Ovary (tissue), 9 donors: ENCODE results near the gene UBE2G1. TPM values are rescaled to one million over a fixed set of nuclear protein-coding genes. Genes with fewer than 3 reads are reported as not detected.

Source experiments
- DNase-seq, 5 donors: peaks; one replicate each; pipeline ENCODE4 v3.0.0-alpha.2; 2019 to 2020
- H3K27ac ChIP-seq, 2 donors: fragments of 200-600 bp; one replicate each; pipeline versions ENCODE4 v1.5.1 to v1.8.0; 2019 to 2022
- H3K27me3 ChIP-seq: fragments of 200-600 bp; one replicate; pipeline ENCODE4 v1.8.0; 2022
- H3K36me3 ChIP-seq: fragments of 200-600 bp; sonication (generic); one replicate; pipeline ENCODE4 v1.5.1; 2019
- H3K4me1 ChIP-seq: one replicate; pipeline ENCODE4 v1.8.1; 2013; ENCODE audit warnings: mild to moderate bottlenecking, moderate library complexity; ENCODE audit not compliant: insufficient read depth
- H3K4me3 ChIP-seq: fragments of 200-600 bp; sonication (generic); one replicate; pipeline ENCODE4 v1.5.1; 2017
- H3K9me3 ChIP-seq, 2 donors: fragments of 200-600 bp in 1 of 2; sonication (generic) in 1 of 2; one replicate each; pipeline versions ENCODE4 v1.5.1 to v1.8.1; 2013 to 2019; ENCODE audit warnings: mild to moderate bottlenecking in 1 of 2, moderate library complexity in 1 of 2
- EP300 ChIP-seq: sonication (generic); formaldehyde crosslinking; IDR thresholded peaks from one replicate; pipeline ENCODE4 v1.6.1; 2017; ENCODE audit warnings: antibody characterized with exemption
- POLR2A ChIP-seq: fragments of 450-650 bp; IDR thresholded peaks from one replicate; pipeline ENCODE4 v1.6.1; 2017; ENCODE audit warnings: antibody characterized with exemption, mild to moderate bottlenecking, moderate library complexity
- WGBS, 3 donors: extraction: QIAGEN DNeasy Blood & Tissue Kit in 1 of 3; methylation state at CpG; one replicate each; pipeline versions ENCODE4 v1.1.5 to v1.1.7; 2013 to 2017; 5-methylcytosine and 5-hydroxymethylcytosine counted together
- intact Hi-C, 4 donors: fragments of 100-400 bp; cut with DNase I; formaldehyde crosslinking; loops; one replicate each; pipeline versions ENCODE4 v1.11.0 to v1.15.1; 2022 to 2023
- polyA plus RNA-seq, 2 donors: library from polyadenylated mRNA; stranded (reverse); fragments of 200-250 nt in 1 of 2; fragments of 350-450 nt in 1 of 2; fragmentation: Illumina TruSeq in 1 of 2; extraction: RNeasy Lipid Tissue Mini Kit (QIAGEN cat#74804) in 1 of 2; gene quantifications; one replicate each; pipeline ENCODE4 v1.2.3, GENCODE V29; 2013 to 2014
- total RNA-seq, 7 donors: library from RNA; depleted of rRNA in 2 of 7; stranded (reverse); fragments of >200 nt in 2 of 7; fragmentation: NEBNext Ultra II Directional in 3 of 7; extraction: Animal tissue kit (Norgen Biotek cat#: 25700) in 3 of 7; gene quantifications; one replicate each; pipeline versions ENCODE4 v1.1.0 to v1.2.4, GENCODE V29; 2016 to 2023
- TF ChIP-seq, protein P1 (sequence below), 3 donors: fragments of 450-650 bp in 2 of 3; fragments of 200-600 bp in 1 of 3; IDR thresholded peaks; one replicate each; pipeline versions ENCODE4 v1.5.1 to v1.8.0; 2016 to 2022; ENCODE audit warnings: antibody characterized with exemption in 3 of 3, mild to moderate bottlenecking in 1 of 3
- donor health status: DM: no; HTN: no; CAD: no; lungs with moderate emphysema.
- donor health status: DM: no; HTN: no; CAD: no.
- donor health status: Bipolar disorder and iron deficiency.
- donor health status: DM: yes; HTN: yes; CAD: no.
- donor health status: DM: no; HTN: no; CAD: no.
- donor health status: DM: yes; HTN: yes; CAD: no.

The UBE2G1 gene
- total and polyA plus RNA-seq, 9 donors, result 12.4 to 50.7 (median 36.5) TPM

DNA sequence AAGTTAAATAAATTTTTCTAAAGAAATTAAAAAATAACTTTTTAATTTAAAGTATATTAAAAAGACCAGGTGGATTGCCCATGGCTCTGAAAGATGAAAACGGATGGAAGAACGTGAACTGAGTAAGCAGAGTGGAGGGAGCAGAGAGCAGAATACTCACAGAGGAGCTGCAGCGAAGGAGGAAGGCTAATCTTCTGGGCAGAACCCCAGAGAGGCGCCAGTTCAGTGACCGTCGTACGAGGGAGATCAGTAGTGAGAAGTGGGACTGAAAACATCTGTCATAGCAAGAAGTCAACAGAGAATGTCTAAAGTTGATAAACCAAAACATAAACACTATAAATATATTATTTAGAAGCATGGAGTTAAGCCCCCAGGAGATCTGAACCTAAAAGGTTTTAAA lies 34.9 kb downstream of the UBE2G1 start:
- intact Hi-C loops, result no loop called here
- no peak for DNase-seq
- no peak overlapping the region for H3K27ac ChIP-seq
- H3K4me3 ChIP-seq, result no peak overlapping the region
- no peaks in the 10 kb centered on the region for H3K9me3 ChIP-seq
- TF ChIP-seq EP300 (no peak), POLR2A (no peak)
- TF ChIP-seq, protein P1, sequence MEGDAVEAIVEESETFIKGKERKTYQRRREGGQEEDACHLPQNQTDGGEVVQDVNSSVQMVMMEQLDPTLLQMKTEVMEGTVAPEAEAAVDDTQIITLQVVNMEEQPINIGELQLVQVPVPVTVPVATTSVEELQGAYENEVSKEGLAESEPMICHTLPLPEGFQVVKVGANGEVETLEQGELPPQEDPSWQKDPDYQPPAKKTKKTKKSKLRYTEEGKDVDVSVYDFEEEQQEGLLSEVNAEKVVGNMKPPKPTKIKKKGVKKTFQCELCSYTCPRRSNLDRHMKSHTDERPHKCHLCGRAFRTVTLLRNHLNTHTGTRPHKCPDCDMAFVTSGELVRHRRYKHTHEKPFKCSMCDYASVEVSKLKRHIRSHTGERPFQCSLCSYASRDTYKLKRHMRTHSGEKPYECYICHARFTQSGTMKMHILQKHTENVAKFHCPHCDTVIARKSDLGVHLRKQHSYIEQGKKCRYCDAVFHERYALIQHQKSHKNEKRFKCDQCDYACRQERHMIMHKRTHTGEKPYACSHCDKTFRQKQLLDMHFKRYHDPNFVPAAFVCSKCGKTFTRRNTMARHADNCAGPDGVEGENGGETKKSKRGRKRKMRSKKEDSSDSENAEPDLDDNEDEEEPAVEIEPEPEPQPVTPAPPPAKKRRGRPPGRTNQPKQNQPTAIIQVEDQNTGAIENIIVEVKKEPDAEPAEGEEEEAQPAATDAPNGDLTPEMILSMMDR (IDR thresholded peaks at IDR 0.05), result no peak
- H3K36me3 ChIP-seq, result no peaks in the 10 kb centered on the region
- H3K4me1 ChIP-seq, result no peaks in the 10 kb centered on the region
- no peaks in the 10 kb centered on the region for H3K27me3 ChIP-seq
- WGBS, 3 donors, result 8 to 18% (median 13%) methylated on average over 7 of the region's 7 CpGs

DNA sequence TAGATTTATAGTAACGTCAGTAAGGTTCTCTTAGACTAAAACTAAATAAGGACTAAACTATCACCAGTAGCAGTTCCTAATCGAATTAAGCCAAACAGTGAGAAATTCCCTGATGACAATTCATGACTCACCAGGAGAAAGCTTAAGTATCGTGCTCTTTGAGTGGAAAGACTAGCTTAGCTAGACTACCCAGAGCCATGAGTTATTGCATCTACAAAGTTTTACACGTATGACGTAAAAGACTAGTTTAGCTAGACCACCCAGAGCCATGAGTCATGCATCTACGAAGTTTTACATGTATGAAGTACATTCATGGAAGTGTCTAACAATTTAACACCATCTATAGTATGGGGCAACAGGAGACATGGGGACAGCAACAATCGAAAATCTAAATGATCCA lies 36.6 kb downstream of the UBE2G1 start:
- no peaks in the 10 kb centered on the region for H3K36me3 ChIP-seq
- TF ChIP-seq EP300 (no peak), POLR2A (no peak)
- TF ChIP-seq, protein P1 (IDR thresholded peaks at IDR 0.05), result no peak
- intact Hi-C loops, result no loop called here
- no peak overlapping the region for H3K4me3 ChIP-seq
- no peak for DNase-seq
- no peaks in the 10 kb centered on the region for H3K27me3 ChIP-seq
- no peaks in the 10 kb centered on the region for H3K4me1 ChIP-seq
- H3K27ac ChIP-seq, result no peak overlapping the region
- WGBS, 3 donors, result 70 to 74% (median 70%) methylated on average over 7 of the region's 7 CpGs
- H3K9me3 ChIP-seq, result no peaks in the 10 kb centered on the region

GRCh38 chr17:4327606-4328005 lies 38.9 kb downstream of the UBE2G1 start:
- Histone ChIP-seq H3K36me3 (no peaks in the 10 kb centered on the region), H3K9me3 (no peaks in the 10 kb centered on the region), H3K4me1 (no peaks in the 10 kb centered on the region), H3K27ac (no peak overlapping the region), H3K27me3 (no peaks in the 10 kb centered on the region), H3K4me3 (no peak overlapping the region)
- WGBS, 3 donors, result 81 to 93% (median 89%) methylated on average over 5 of the region's 5 CpGs
- no peak for DNase-seq
- TF ChIP-seq, protein P1 (IDR thresholded peaks at IDR 0.05), result no peak
- TF ChIP-seq POLR2A, result no peak
- TF ChIP-seq EP300, result no peak
- intact Hi-C loops, result no loop called here

GRCh38 chr17:4326608-4327007 lies 39.9 kb downstream of the UBE2G1 start:
- no peak overlapping the region for H3K27ac ChIP-seq
- H3K36me3 ChIP-seq, result no peaks in the 10 kb centered on the region
- H3K9me3 ChIP-seq, result no peaks in the 10 kb centered on the region
- intact Hi-C loops, result no loop called here
- no peak overlapping the region for H3K4me3 ChIP-seq
- H3K27me3 ChIP-seq, result no peaks in the 10 kb centered on the region
- no peak for DNase-seq
- WGBS, 3 donors, result 81 to 83% (median 83%) methylated on average over 2 of the region's 2 CpGs
- TF ChIP-seq, protein P1 (IDR thresholded peaks at IDR 0.05), result no peak
- TF ChIP-seq EP300 (no peak), POLR2A (no peak)
- H3K4me1 ChIP-seq, result no peaks in the 10 kb centered on the region

GRCh38 chr17:4326112-4326511 lies 40.4 kb downstream of the UBE2G1 start:
- Histone ChIP-seq H3K4me3 (no peak overlapping the region), H3K4me1 (no peaks in the 10 kb centered on the region), H3K36me3 (no peaks in the 10 kb centered on the region), H3K27ac (no peak overlapping the region), H3K27me3 (no peaks in the 10 kb centered on the region), H3K9me3 (no peaks in the 10 kb centered on the region)
- intact Hi-C loops, result no loop called here
- TF ChIP-seq POLR2A (no peak), EP300 (no peak)
- TF ChIP-seq, protein P1 (IDR thresholded peaks at IDR 0.05), result no peak
- no peak for DNase-seq
